22Rv1 (cell line): Measurements from ENCODE around the gene ILK.

Experiments used
- ZFX ChIP-seq: fragments of 450-650 bp; IDR thresholded peaks from 2 replicates; pipeline ENCODE4 v1.6.1; 2017; ENCODE audit warnings: antibody characterized with exemption, borderline replicate concordance
- TF ChIP-seq, protein P1 (sequence below): fragments of 450-650 bp; IDR thresholded peaks from 2 replicates; pipeline ENCODE4 v1.5.1; 2017; ENCODE audit warnings: mild to moderate bottlenecking

DNA sequence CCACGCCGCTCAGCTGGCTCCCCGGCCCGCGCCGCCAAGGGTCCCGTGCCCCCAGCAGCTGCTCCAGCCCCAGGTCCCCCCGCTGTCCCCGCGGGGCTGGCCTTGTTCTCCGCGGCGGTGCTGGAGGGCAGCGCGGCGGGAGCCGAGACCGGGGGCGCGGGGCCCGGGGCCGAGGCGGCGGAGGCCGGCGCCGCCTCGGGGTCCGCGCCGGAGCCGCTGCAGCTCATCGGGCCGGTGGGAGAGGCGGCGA lies 8.3 kb downstream of the ILK start:
- TF ChIP-seq, protein P1, sequence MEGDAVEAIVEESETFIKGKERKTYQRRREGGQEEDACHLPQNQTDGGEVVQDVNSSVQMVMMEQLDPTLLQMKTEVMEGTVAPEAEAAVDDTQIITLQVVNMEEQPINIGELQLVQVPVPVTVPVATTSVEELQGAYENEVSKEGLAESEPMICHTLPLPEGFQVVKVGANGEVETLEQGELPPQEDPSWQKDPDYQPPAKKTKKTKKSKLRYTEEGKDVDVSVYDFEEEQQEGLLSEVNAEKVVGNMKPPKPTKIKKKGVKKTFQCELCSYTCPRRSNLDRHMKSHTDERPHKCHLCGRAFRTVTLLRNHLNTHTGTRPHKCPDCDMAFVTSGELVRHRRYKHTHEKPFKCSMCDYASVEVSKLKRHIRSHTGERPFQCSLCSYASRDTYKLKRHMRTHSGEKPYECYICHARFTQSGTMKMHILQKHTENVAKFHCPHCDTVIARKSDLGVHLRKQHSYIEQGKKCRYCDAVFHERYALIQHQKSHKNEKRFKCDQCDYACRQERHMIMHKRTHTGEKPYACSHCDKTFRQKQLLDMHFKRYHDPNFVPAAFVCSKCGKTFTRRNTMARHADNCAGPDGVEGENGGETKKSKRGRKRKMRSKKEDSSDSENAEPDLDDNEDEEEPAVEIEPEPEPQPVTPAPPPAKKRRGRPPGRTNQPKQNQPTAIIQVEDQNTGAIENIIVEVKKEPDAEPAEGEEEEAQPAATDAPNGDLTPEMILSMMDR: no peak
- TF ChIP-seq ZFX: no peak
